ENCODE measurements around the gene SKIC2. TPM values are rescaled to one million over a fixed set of nuclear protein-coding genes. Genes with fewer than 3 reads are reported as not detected.

The SKIC2 gene
- total RNA-seq, 1 donor from 2014 or later = 21.0 TPM

GRCh38 chr6:31968326-31968725 lies 9.4 kb downstream of the SKIC2 start:
- Histone ChIP-seq H3K79me2 (ENCODE audit: low read depth) (peaks cover 17% of the 10 kb centered on the region), H3K27ac (no peak overlapping the region), H4K20me1 (ENCODE audit: low read depth) (no peaks in the 10 kb centered on the region), H3K9ac (no peak overlapping the region), H2AFZ (replicated peaks) (no peak overlapping the region), H3K4me2 (no peak overlapping the region), H3K27me3 (no peaks in the 10 kb centered on the region), H3K36me3 (no peaks in the 10 kb centered on the region), H3K9me3 (ENCODE audit: low read depth) (no peaks in the 10 kb centered on the region), H3K4me3 (no peak overlapping the region), H3K4me1 (peaks cover 7% of the 10 kb centered on the region), H3F3A (ENCODE audit: low read depth) (peaks cover 24% of the 10 kb centered on the region)
- Mint-ChIP-seq H3K27ac (no peak overlapping the region), H3K4me1 (peaks cover 18% of the 10 kb centered on the region), H3K9me3 (no peaks in the 10 kb centered on the region), H3K27me3 (ENCODE audit: insufficient read depth, low read depth) (peaks cover 10% of the 10 kb centered on the region), H3K4me3 (no peak overlapping the region), H3K36me3 (peaks cover 29% of the 10 kb centered on the region)
- no peak for DNase-seq (ENCODE audit: low spot score)
- TF ChIP-seq EZH2 (IDR thresholded peaks at IDR 0.05) = no peak
- TF ChIP-seq EZH2phosphoT487 (IDR thresholded peaks at IDR 0.05) = no peak
- no peak for TF ChIP-seq CTCF (IDR thresholded peaks at IDR 0.05)

- Mint-ChIP-seq H3K27ac (no peak overlapping the region), H3K9me3 (no peaks in the 10 kb centered on the region), H3K4me1 (peaks cover 23% of the 10 kb centered on the region), H3K4me3 (peak overlapping the region; percentile 69), H3K36me3 (peaks cover 31% of the 10 kb centered on the region), H3K27me3 (ENCODE audit: insufficient read depth, low read depth) (peaks cover 10% of the 10 kb centered on the region)
- Histone ChIP-seq H4K20me1 (ENCODE audit: low read depth) (no peaks in the 10 kb centered on the region), H3K4me1 (peaks cover 7% of the 10 kb centered on the region), H3K27ac (no peak overlapping the region), H3K36me3 (no peaks in the 10 kb centered on the region), H3F3A (ENCODE audit: low read depth) (peaks cover 24% of the 10 kb centered on the region), H3K27me3 (no peaks in the 10 kb centered on the region), H3K4me2 (no peak overlapping the region), H3K9ac (no peak overlapping the region), H3K79me2 (ENCODE audit: low read depth) (peaks cover 25% of the 10 kb centered on the region), H2AFZ (replicated peaks) (no peak overlapping the region), H3K9me3 (ENCODE audit: low read depth) (no peaks in the 10 kb centered on the region), H3K4me3 (no peak overlapping the region)
- TF ChIP-seq CTCF (IDR thresholded peaks at IDR 0.05) (no peak), EZH2phosphoT487 (IDR thresholded peaks at IDR 0.05) (no peak), EZH2 (IDR thresholded peaks at IDR 0.05) (no peak)
- DNase-seq (ENCODE audit: low spot score) = no peak
Observed at GRCh38 chr6:31968791-31969711, 10.1 kb downstream of the SKIC2 start.

DNA sequence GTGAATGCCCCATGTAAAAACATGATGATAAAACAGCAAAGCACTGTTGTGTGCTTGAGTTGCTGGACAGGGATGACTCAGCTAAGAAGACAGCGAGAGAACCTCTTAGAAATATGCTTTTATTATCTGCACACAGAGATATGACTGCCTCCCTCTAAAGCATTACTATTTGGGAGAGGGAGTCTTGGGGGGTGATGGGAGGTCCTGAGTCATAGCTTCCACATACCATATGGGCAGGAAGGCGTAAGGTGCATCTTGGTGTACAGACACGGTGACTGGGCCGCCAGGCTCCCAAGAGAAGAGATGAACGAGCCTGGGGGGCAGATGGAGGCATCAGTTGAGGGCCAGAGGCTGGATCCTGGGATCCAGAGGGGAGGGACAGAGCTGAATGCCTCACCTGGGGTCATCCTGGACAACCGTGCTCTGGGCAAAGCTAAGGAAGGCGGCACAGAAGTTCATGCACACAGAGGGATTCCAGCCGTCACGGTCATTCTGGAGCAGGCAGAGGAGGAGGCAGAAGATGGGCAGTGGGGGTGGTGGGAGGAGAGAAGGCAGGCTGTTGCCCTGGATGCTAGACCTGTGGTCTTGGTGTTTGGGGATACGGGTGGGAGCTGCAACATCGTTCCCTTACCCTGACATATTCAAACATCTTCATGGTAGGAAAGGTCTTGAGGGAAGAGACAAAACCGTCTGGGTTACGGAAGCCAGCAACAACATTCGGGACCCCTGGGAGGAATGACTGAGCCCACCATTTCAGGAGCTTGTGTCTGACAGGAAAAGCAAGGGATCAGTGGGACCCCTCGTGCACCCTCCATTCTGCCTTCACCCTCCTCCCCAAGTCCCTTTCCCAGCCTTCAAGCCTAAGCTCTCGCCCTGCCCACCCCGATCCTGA lies 11.0 kb downstream of the SKIC2 start:
- Mint-ChIP-seq H3K27ac (no peak overlapping the region), H3K36me3 (peaks cover 30% of the 10 kb centered on the region), H3K9me3 (no peaks in the 10 kb centered on the region), H3K4me3 (peak overlapping the region; percentile 88), H3K27me3 (ENCODE audit: insufficient read depth, low read depth) (peaks cover 10% of the 10 kb centered on the region), H3K4me1 (peaks cover 23% of the 10 kb centered on the region)
- H3K79me2 ChIP-seq (ENCODE audit: low read depth) = peaks cover 31% of the 10 kb centered on the region
- no peak for DNase-seq (ENCODE audit: low spot score)
- H3K4me1 ChIP-seq = peaks cover 7% of the 10 kb centered on the region
- no peak overlapping the region for H3K27ac ChIP-seq
- H3K4me2 ChIP-seq = no peak overlapping the region
- no peaks in the 10 kb centered on the region for H3K36me3 ChIP-seq
- no peak overlapping the region for H3K9ac ChIP-seq
- H3K9me3 ChIP-seq (ENCODE audit: low read depth) = no peaks in the 10 kb centered on the region
- no peaks in the 10 kb centered on the region for H3K27me3 ChIP-seq
- no peak overlapping the region for H3K4me3 ChIP-seq
- H4K20me1 ChIP-seq (ENCODE audit: low read depth) = no peaks in the 10 kb centered on the region
- H2AFZ ChIP-seq (replicated peaks) = no peak overlapping the region
- peaks cover 24% of the 10 kb centered on the region for H3F3A ChIP-seq (ENCODE audit: low read depth)
- TF ChIP-seq EZH2 (IDR thresholded peaks at IDR 0.05) = no peak
- no peak for TF ChIP-seq CTCF (IDR thresholded peaks at IDR 0.05)
- no peak for TF ChIP-seq EZH2phosphoT487 (IDR thresholded peaks at IDR 0.05)
